ENCODE measurements around the gene C22orf31.
A peak's percentile ranks its signal among the peaks of the same experiment; 100 is the strongest.

Gene C22orf31

GRCh38 chr22:29080106-29080975, 18.7 kb upstream of the C22orf31 start:
- DNase-seq: no peak

- DNase-seq: no peak
These were observed 17.7 kb upstream of the C22orf31 start for GRCh38 chr22:29079218-29079901.

- no peak for DNase-seq
These were observed 17.2 kb upstream of the C22orf31 start for GRCh38 chr22:29078869-29079207.

- no peak for DNase-seq
These were observed 16.6 kb upstream of the C22orf31 start for GRCh38 chr22:29078036-29078868.

GRCh38 chr22:29074276-29074772, 12.7 kb upstream of the C22orf31 start:
- DNase-seq: no peak

- no peak for DNase-seq
These were observed 12.1 kb upstream of the C22orf31 start for GRCh38 chr22:29073618-29074275.

GRCh38 chr22:29072979-29073617, 11.5 kb upstream of the C22orf31 start, which contains the start of gene KREMEN1:
TSS of gene KREMEN1 (plus strand) at chr22:29073035. CDS start at chr22:29073131, 96 bp downstream.
- DNase-seq: no peak

- peak; percentile 71 for DNase-seq
These were observed 10.8 kb upstream of the C22orf31 start for GRCh38 chr22:29072193-29072978.

GRCh38 chr22:29071261-29072045, 9.8 kb upstream of the C22orf31 start:
- DNase-seq: peak; percentile 16

GRCh38 chr22:29070490-29070889, 8.9 kb upstream of the C22orf31 start:
- no peak for DNase-seq

GRCh38 chr22:29069463-29069862, 7.8 kb upstream of the C22orf31 start:
- no peak for DNase-seq

- no peak for DNase-seq
These were observed 4.0 kb upstream of the C22orf31 start for GRCh38 chr22:29065468-29066190.

- DNase-seq: no peak
These were observed 723 bp upstream of the C22orf31 start for GRCh38 chr22:29062286-29062821.

- DNase-seq: no peak
These were observed 700 bp downstream of the C22orf31 start for GRCh38 chr22:29060931-29061330.

- DNase-seq: no peak
These were observed 1.3 kb downstream of the C22orf31 start for GRCh38 chr22:29060251-29060869.

GRCh38 chr22:29056472-29056871, 5.2 kb downstream of the C22orf31 start:
- DNase-seq: no peak

- DNase-seq: no peak
These were observed 6.3 kb downstream of the C22orf31 start for GRCh38 chr22:29055192-29055830.

- DNase-seq: no peak
These were observed 7.3 kb downstream of the C22orf31 start for GRCh38 chr22:29054251-29054767.
